Esophagus squamous epithelium (tissue), 4 donors: ENCODE measurements around the gene SULT2B1.

ENCODE experiments used
- CTCF ChIP-seq, 6 experiments: fragments of 450-650 bp in 4 of 6; fragments of 200-600 bp in 2 of 6; sonication (generic) in 2 of 6; IDR thresholded peaks; one replicate each; pipeline ENCODE4 v1.5.1; 2016 to 2019; ENCODE audit warnings: antibody characterized with exemption in 6 of 6, mild to moderate bottlenecking in 4 of 6, moderate library complexity in 4 of 6
- POLR2A ChIP-seq, 4 donors: fragments of 450-650 bp; IDR thresholded peaks; one replicate each; pipeline ENCODE4 v1.6.1; 2017; ENCODE audit warnings: antibody characterized with exemption in 4 of 4, mild to moderate bottlenecking in 4 of 4, moderate library complexity in 3 of 4

- TF ChIP-seq CTCF (IDR thresholded peaks at IDR 0.05) (no peak), POLR2A (IDR thresholded peaks at IDR 0.05) (no peak)
Measured at GRCh38 chr19:48544856-48545750, 6.9 kb upstream of the SULT2B1 start.
